ENCODE data around the gene WNT8A. TPM values are rescaled to one million over a fixed set of nuclear protein-coding genes. Genes with fewer than 3 reads are reported as not detected.
A peak's percentile ranks its signal among the peaks of the same experiment; 100 is the strongest.
"Not testable (repeated sequence)": the region's sequence is repeated elsewhere in the genome, so short reads cannot be mapped to it uniquely, and the experiment has no call there.

WNT8A gene, protein sequence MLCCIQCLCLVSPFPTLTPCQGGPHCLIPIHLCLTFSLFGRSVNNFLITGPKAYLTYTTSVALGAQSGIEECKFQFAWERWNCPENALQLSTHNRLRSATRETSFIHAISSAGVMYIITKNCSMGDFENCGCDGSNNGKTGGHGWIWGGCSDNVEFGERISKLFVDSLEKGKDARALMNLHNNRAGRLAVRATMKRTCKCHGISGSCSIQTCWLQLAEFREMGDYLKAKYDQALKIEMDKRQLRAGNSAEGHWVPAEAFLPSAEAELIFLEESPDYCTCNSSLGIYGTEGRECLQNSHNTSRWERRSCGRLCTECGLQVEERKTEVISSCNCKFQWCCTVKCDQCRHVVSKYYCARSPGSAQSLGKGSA
- total RNA-seq = not detected in 2 replicates
- long read RNA-seq = 0 reads

DNA sequence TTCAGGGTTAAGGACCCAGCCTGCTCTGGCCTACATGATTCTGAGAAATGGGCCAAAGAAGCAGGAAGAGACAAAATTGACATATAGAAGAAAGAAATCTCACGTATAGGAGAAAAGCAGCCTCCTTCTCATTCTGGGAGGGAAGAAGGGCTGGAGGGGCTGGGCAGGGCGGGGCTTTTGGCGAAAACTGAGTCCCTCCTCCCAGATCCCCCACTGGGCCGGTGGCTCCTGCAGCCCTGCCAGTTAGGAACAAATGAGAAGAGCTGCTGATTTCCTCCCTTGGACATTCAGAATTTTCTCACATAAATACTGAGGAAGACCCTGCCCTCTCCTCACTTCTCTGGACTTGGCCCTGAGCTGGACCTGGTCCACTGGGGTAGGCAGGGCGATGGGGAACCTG lies at the start of gene WNT8A:
Gene WNT8A (plus strand): TSS at position 332 of the 400 bp plus-strand sequence. CDS start 95 bp downstream, outside the sequence.
- TF ChIP-seq, protein P1, sequence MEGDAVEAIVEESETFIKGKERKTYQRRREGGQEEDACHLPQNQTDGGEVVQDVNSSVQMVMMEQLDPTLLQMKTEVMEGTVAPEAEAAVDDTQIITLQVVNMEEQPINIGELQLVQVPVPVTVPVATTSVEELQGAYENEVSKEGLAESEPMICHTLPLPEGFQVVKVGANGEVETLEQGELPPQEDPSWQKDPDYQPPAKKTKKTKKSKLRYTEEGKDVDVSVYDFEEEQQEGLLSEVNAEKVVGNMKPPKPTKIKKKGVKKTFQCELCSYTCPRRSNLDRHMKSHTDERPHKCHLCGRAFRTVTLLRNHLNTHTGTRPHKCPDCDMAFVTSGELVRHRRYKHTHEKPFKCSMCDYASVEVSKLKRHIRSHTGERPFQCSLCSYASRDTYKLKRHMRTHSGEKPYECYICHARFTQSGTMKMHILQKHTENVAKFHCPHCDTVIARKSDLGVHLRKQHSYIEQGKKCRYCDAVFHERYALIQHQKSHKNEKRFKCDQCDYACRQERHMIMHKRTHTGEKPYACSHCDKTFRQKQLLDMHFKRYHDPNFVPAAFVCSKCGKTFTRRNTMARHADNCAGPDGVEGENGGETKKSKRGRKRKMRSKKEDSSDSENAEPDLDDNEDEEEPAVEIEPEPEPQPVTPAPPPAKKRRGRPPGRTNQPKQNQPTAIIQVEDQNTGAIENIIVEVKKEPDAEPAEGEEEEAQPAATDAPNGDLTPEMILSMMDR (conservative IDR thresholded peaks at IDR 0.05) = no peak
- H3K4me3 Mint-ChIP-seq = no peak within 1 kb of the TSS
- H3K4me1 Mint-ChIP-seq = no peaks in the 10 kb centered on the region
- H3K9me3 Mint-ChIP-seq = no peaks in the 10 kb centered on the region
- DNase-seq (ENCODE audit: low read depth, low spot score) = no peak
- H3K36me3 Mint-ChIP-seq (ENCODE audit: low read depth) = no peaks in the 10 kb centered on the region
- peaks cover 1% of the 10 kb centered on the region for H3K27me3 Mint-ChIP-seq (ENCODE audit: low read depth)
- H3K27ac Mint-ChIP-seq (ENCODE audit: unreplicated experiment) = no peak within 1 kb of the TSS

DNA sequence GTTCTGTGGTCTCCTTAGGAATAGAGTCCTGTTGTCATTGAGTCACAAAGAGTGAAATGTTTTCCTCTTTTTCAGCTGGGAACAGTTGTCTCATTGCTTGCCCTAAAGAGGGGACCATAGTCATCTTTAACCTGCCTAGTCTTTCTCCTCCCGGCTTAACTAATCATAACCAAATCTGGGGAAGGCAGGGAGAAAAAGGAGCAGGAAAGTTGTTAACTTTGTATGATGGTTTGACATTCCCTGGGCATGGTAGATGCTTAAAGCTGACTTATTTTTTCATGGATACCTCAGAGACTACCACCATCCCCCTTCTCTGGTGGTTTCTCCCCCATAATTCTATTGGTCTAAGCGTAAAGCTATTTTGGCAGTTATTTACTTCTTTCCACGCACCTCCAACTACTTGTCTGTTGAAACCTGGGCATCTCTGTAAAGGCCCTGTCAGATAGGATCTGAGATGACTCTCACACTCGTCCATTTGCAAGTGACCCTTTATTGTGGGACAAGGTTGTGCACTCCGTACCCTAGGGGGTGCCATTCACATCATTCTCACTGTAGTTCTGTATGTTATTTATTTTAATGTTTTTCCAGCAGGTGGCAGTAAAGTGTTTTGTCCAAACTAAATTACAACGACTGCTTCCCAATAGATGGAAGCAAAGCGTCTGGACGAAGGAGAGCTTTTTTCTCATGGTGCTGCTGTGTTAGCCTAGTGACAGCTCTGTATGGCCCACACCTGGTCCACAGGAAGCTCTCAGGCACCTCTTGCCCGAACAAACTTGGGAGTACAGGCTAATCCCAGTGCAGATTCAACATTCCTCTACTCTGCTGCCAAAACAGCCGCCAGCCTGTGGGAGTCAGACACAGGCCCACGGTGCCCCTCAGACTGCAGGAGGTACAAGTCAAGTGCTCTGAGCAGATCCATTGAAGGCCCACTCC lies 48.0 kb upstream of the WNT8A start:
- peaks cover 32% of the 10 kb centered on the region for H3K4me1 Mint-ChIP-seq
- DNase-seq (ENCODE audit: low read depth, low spot score) = peak; percentile 61
- H3K27me3 Mint-ChIP-seq (ENCODE audit: low read depth) = peaks cover 2% of the 10 kb centered on the region
- H3K27ac Mint-ChIP-seq (ENCODE audit: unreplicated experiment) = no peak overlapping the region
- H3K4me3 Mint-ChIP-seq = peak overlapping the region; percentile 79
- no peaks in the 10 kb centered on the region for H3K9me3 Mint-ChIP-seq
- H3K36me3 Mint-ChIP-seq (ENCODE audit: low read depth) = no peaks in the 10 kb centered on the region
- TF ChIP-seq, protein P1 (conservative IDR thresholded peaks at IDR 0.05) = peak; percentile 86

DNA sequence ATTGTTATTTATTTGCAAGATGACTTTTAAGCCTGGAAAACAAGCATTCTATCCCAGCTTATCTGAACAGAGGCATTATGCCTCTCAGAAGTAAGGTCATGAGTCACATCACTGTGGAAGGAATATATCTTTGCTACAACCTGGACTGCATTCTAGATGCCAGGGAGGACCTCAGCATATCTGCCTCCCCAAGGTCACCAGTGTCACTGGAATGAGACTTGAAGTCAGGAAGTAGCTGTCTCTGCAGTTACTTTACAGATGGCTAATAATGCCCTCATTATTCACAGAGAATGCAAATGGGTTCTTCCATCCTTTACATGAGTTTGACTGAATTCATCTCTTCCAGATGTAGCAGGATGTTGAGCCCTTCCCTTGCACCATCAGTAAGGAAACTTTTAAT lies 46.6 kb upstream of the WNT8A start:
- no peak for DNase-seq (ENCODE audit: low read depth, low spot score)
- Mint-ChIP-seq H3K4me1 (peaks cover 18% of the 10 kb centered on the region), H3K36me3 (ENCODE audit: low read depth) (no peaks in the 10 kb centered on the region), H3K27me3 (ENCODE audit: low read depth) (no peaks in the 10 kb centered on the region), H3K9me3 (no peaks in the 10 kb centered on the region), H3K27ac (ENCODE audit: unreplicated experiment) (no peak overlapping the region), H3K4me3 (no peak overlapping the region)
- TF ChIP-seq, protein P1 (conservative IDR thresholded peaks at IDR 0.05) = no peak

DNA sequence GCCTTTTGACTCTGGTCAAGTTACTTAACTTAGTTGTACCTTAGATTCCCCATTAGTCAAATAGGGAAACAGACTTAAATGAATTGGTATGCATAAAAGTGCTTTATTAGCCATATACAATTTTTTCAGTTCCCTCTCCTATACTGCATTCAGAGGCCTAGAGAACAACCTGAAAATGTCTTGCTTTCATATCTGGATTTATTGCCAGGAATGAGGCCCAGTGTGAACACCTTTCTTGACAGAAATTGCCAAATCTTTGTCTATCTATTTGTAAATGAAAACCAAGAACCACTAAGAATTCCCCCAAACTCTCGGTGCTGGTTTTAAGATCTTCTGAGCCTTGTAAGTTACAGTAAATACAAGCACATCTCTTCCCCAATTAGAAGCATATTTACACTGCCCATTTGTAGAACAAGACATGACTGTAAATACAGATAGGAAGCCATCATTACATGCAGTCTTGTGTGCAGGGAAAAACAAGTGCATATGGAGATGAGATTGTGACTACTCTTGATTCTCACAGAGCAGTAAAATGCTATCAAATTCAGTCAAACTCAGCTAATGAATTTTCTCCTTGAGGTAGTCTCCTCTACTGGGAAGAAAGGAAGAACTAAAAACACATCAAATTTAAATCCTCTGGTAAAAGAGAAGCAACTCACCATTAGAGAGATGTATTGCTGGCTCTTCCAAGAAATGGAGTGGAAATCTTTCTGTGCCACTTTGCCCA lies 45.8 kb upstream of the WNT8A start:
- no peak for DNase-seq (ENCODE audit: low read depth, low spot score)
- TF ChIP-seq, protein P1 (conservative IDR thresholded peaks at IDR 0.05) = no peak
- Mint-ChIP-seq H3K36me3 (ENCODE audit: low read depth) (no peaks in the 10 kb centered on the region), H3K27me3 (ENCODE audit: low read depth) (no peaks in the 10 kb centered on the region), H3K4me3 (no peak overlapping the region), H3K27ac (ENCODE audit: unreplicated experiment) (no peak overlapping the region), H3K9me3 (no peaks in the 10 kb centered on the region), H3K4me1 (peaks cover 18% of the 10 kb centered on the region)

DNA sequence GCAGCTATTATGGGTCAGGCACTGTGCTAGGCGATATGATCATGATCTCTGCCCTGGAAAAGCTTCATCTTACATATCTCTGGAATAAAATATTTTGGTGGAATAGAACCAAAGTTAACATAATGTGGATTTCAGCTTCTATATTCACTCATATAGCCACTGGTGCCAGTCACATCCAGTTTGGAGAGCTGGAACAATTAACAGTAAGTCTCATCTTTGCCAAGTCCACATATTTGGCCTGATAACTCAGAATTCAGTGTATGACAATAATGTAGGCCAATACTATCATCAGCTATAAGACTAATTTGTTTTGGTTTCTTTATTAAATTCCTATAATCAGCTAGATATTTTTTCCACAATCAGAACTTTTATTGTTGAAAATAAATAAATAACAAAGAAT lies 45.0 kb upstream of the WNT8A start:
- Mint-ChIP-seq H3K27ac (ENCODE audit: unreplicated experiment) (no peak overlapping the region), H3K27me3 (ENCODE audit: low read depth) (no peaks in the 10 kb centered on the region), H3K9me3 (no peaks in the 10 kb centered on the region), H3K4me1 (peaks cover 11% of the 10 kb centered on the region), H3K36me3 (ENCODE audit: low read depth) (no peaks in the 10 kb centered on the region), H3K4me3 (no peak overlapping the region)
- no peak for DNase-seq (ENCODE audit: low read depth, low spot score)
- TF ChIP-seq, protein P1 (conservative IDR thresholded peaks at IDR 0.05) = no peak

DNA sequence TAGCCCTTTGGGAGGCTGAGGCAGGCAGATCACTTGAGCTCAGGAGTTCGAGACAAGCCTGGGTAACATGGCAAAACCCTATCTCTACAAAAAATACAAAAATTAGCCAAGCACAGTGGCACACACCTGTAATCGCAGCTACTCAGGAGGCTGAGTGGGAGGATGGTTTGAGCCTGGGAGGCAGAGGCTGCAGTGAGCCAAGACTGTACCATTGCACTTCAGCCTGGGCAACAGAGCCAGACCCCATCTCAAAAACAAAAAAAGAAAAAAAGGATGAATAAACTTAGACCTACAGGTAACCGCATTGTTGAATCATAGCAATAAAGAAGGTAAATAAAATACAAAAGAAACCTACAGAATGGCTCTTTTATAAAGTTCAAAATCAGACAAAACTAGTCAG lies 38.5 kb upstream of the WNT8A start:
- not testable (repeated sequence) for H3K4me3 Mint-ChIP-seq, H3K9me3 Mint-ChIP-seq

More for the DNA sequence above, 38.5 kb upstream of the WNT8A start:
- not testable (repeated sequence) for H3K36me3 Mint-ChIP-seq (ENCODE audit: low read depth); H3K27ac Mint-ChIP-seq (ENCODE audit: unreplicated experiment); DNase-seq (ENCODE audit: low read depth, low spot score); H3K4me1 Mint-ChIP-seq; H3K27me3 Mint-ChIP-seq (ENCODE audit: low read depth)

Data from neural crest cell (in vitro differentiated cells).